Measurements from ENCODE around the gene REM2.
"Not testable (repeated sequence)": the region's sequence is repeated elsewhere in the genome, so short reads cannot be mapped to it uniquely, and the experiment has no call there.

REM2 gene

GRCh38 chr14:22900081-22900799 is 17.2 kb downstream of the REM2 start:
- DNase-seq, result peak; percentile 4

- no peak for DNase-seq
Observed at GRCh38 chr14:22901799-22902198, 18.8 kb downstream of the REM2 start.

GRCh38 chr14:22903742-22904087 is 20.7 kb downstream of the REM2 start:
- no peak for DNase-seq

- DNase-seq, result no peak
Observed at GRCh38 chr14:22905627-22906026, 22.6 kb downstream of the REM2 start.

- no peak for DNase-seq
Observed at GRCh38 chr14:22906073-22906472, 23.1 kb downstream of the REM2 start.

- no peak for DNase-seq
Observed at GRCh38 chr14:22907429-22907828, 24.4 kb downstream of the REM2 start.

- DNase-seq, result no peak
Observed at GRCh38 chr14:22908601-22909000, 25.6 kb downstream of the REM2 start.

GRCh38 chr14:22910916-22911315 is 27.9 kb downstream of the REM2 start:
- DNase-seq, result no peak

- DNase-seq, result not testable (repeated sequence)
Observed at GRCh38 chr14:22914836-22915235, 31.8 kb downstream of the REM2 start.

- no peak for DNase-seq
Observed at GRCh38 chr14:22915886-22916521, 33.0 kb downstream of the REM2 start.

GRCh38 chr14:22918804-22919600 is 36.0 kb downstream of the REM2 start, which contains the start of gene RBM23:
TSS of gene RBM23 (minus strand) at chr14:22919149.
- peak; percentile 97 for DNase-seq

- DNase-seq, result no peak
Observed at GRCh38 chr14:22919601-22919921, 36.5 kb downstream of the REM2 start.

GRCh38 chr14:22920697-22921096 is 37.7 kb downstream of the REM2 start:
- DNase-seq, result no peak

GRCh38 chr14:22922294-22922693 is 39.3 kb downstream of the REM2 start:
- no peak for DNase-seq

- DNase-seq, result no peak
Observed at GRCh38 chr14:22923746-22924145, 40.7 kb downstream of the REM2 start.

- DNase-seq, result no peak
Observed at GRCh38 chr14:22925513-22925912, 42.5 kb downstream of the REM2 start.

- no peak for DNase-seq
Observed at GRCh38 chr14:22926316-22926715, 43.3 kb downstream of the REM2 start.

GRCh38 chr14:22928237-22929103 is 45.4 kb downstream of the REM2 start:
- no peak for DNase-seq

GRCh38 chr14:22929104-22929960 is 46.3 kb downstream of the REM2 start, which contains the start of gene PRMT5:
TSS of gene PRMT5 (minus strand) at chr14:22929376. CDS start at chr14:22929361, 15 bp downstream.
- DNase-seq, result peak; percentile 97

- DNase-seq, result no peak
Observed at GRCh38 chr14:22929961-22930364, 46.9 kb downstream of the REM2 start.

GRCh38 chr14:22932146-22932545 is 49.1 kb downstream of the REM2 start:
- DNase-seq, result no peak

- no peak for DNase-seq
Observed at GRCh38 chr14:22935156-22935555, 52.1 kb downstream of the REM2 start.
